Uterus (tissue), 2 donors: ENCODE data around the gene CGNL1.

Source experiments
- POLR2A ChIP-seq, 2 donors: fragments of 450-650 bp; IDR thresholded peaks; one replicate each; pipeline ENCODE4 v1.6.1; 2016; ENCODE audit warnings: antibody characterized with exemption in 2 of 2, mild to moderate bottlenecking in 1 of 2, moderate library complexity in 1 of 2
- TF ChIP-seq, protein P1 (sequence below), 4 experiments: fragments of 200-600 bp in 2 of 4; fragments of 450-650 bp in 2 of 4; sonication (generic) in 2 of 4; IDR thresholded peaks; one replicate each; pipeline ENCODE4 v1.5.1; 2016 to 2019; ENCODE audit warnings: antibody characterized with exemption in 4 of 4, mild to moderate bottlenecking in 2 of 4, moderate library complexity in 1 of 4

DNA sequence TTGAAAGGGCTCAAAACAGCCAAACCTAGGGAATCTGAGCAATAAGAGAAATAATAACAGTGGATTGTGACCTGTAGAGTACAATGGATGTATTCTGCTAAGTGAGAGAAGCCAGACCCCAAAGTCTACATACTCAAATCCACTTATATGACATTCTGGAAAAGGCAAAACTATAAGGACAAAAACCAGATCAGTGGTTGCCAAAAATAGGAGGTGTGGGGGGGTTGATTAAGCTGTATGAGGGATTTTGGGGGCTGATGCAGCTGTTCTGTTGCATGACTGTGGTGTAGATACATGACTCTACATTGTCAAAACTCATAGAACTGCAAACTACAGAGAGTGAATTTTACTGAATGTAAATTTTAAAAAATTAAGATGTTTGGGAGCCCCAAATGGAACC is 20.1 kb upstream of the CGNL1 start:
- TF ChIP-seq, protein P1, sequence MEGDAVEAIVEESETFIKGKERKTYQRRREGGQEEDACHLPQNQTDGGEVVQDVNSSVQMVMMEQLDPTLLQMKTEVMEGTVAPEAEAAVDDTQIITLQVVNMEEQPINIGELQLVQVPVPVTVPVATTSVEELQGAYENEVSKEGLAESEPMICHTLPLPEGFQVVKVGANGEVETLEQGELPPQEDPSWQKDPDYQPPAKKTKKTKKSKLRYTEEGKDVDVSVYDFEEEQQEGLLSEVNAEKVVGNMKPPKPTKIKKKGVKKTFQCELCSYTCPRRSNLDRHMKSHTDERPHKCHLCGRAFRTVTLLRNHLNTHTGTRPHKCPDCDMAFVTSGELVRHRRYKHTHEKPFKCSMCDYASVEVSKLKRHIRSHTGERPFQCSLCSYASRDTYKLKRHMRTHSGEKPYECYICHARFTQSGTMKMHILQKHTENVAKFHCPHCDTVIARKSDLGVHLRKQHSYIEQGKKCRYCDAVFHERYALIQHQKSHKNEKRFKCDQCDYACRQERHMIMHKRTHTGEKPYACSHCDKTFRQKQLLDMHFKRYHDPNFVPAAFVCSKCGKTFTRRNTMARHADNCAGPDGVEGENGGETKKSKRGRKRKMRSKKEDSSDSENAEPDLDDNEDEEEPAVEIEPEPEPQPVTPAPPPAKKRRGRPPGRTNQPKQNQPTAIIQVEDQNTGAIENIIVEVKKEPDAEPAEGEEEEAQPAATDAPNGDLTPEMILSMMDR (IDR thresholded peaks at IDR 0.05), result no peak
- TF ChIP-seq POLR2A (IDR thresholded peaks at IDR 0.05), result no peak
